GM21381 (cell line): ENCODE results near the gene FXYD2.

ENCODE experiments used
- ATAC-seq: cut with Tn5 transposase; IDR thresholded peaks from one replicate; pipeline ENCODE4 v1.9.1; 2021; ENCODE audit warnings: mild to moderate bottlenecking, moderate library complexity; ENCODE audit not compliant: unreplicated experiment

FXYD2 gene

GRCh38 chr11:117836077-117836960 is 11.8 kb upstream of the FXYD2 start:
- ATAC-seq = no peak

GRCh38 chr11:117835576-117835975 is 11.0 kb upstream of the FXYD2 start:
- no peak for ATAC-seq

- no peak for ATAC-seq
Observed at GRCh38 chr11:117834838-117835443, 10.4 kb upstream of the FXYD2 start.

- no peak for ATAC-seq
Observed at GRCh38 chr11:117834068-117834810, 9.7 kb upstream of the FXYD2 start.

GRCh38 chr11:117833401-117833891 is 8.9 kb upstream of the FXYD2 start:
- no peak for ATAC-seq

- no peak for ATAC-seq
Observed at GRCh38 chr11:117832511-117832910, 8.0 kb upstream of the FXYD2 start.

- ATAC-seq = no peak
Observed at GRCh38 chr11:117831661-117832415, 7.3 kb upstream of the FXYD2 start.

GRCh38 chr11:117830674-117831351 is 6.3 kb upstream of the FXYD2 start:
- ATAC-seq = no peak

GRCh38 chr11:117830072-117830471 is 5.5 kb upstream of the FXYD2 start:
- ATAC-seq = no peak

GRCh38 chr11:117829369-117829725 is 4.8 kb upstream of the FXYD2 start:
- ATAC-seq = peak; percentile 7

GRCh38 chr11:117828611-117829368 is 4.2 kb upstream of the FXYD2 start:
- ATAC-seq = peak; percentile 57

GRCh38 chr11:117827521-117828511 is 3.3 kb upstream of the FXYD2 start:
- ATAC-seq = no peak

- no peak for ATAC-seq
Observed at GRCh38 chr11:117826832-117827231, 2.3 kb upstream of the FXYD2 start.

GRCh38 chr11:117826190-117826570 is 1.6 kb upstream of the FXYD2 start:
- no peak for ATAC-seq

GRCh38 chr11:117825538-117826189 is 1.1 kb upstream of the FXYD2 start:
- no peak for ATAC-seq

GRCh38 chr11:117823946-117824420 is 561 bp downstream of the FXYD2 start:
- no peak for ATAC-seq

- ATAC-seq = no peak
Observed at GRCh38 chr11:117823294-117823945, 1.1 kb downstream of the FXYD2 start.
